GM19239 (cell line): Measurements from ENCODE around the gene PLAAT1.

Experiments used
- DNase-seq: peaks from one replicate; pipeline ENCODE4 v3.0.0; 2011; ENCODE audit warnings: low spot score; ENCODE audit not compliant: insufficient read length
- FAIRE-seq: peaks from 2 replicates; lab custom pipeline; 2011; peaks lifted over from hg19 to GRCh38; lab: Jason Lieb, UNC

The PLAAT1 gene

GRCh38 chr3:193248848-193249468 lies 7.9 kb downstream of the PLAAT1 start:
- no peak for DNase-seq
- FAIRE-seq = no peak

DNA sequence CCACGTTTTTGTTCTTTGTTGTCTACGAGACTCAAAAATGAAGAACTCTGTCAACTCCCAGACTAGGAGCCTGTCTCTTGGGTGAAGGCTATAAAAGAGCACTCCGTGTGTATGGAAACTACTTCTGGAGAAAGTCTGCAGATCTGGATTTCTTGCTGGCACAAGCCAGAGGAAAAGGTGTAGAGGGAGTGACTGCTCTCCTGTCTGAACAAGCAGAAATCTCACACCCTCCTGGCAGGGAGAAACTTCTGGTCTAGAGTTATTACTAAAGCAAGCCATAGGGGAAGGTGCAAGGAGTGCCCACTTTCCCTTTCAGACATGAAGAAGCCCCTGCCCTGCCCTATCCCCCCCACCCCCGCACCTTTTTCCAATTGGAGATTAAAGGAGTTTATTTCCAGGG lies 9.5 kb downstream of the PLAAT1 start:
- DNase-seq = no peak

DNA sequence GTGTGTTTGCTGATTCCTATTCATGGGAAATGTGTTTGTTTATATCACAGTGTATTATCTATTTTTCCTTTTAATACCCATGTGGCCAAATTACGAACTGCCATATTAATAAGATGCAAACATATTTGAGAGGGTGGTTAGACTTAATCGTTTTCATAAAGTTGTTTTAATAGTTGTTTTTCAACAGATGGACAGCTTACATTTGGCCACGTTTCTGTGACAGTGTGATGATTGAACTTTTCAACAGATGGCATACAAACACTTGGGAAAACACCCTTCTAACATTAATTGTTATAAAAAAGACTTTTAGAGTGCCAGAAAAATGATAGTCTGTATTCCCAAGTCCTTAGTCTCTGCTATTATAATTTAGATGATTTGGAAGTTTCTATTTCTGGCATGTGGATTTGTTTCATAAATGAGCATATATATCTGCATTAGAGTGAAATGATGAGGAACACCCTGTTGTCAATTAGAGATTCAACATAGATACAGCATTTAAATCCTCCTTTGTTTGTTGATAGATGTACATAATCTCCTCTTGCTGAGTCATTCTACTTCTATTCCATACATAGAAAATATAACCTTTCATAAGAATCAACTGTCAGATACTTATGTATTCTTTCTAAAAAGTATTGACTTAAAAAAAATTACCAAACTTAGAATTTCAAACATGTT lies 13.1 kb downstream of the PLAAT1 start:
- DNase-seq = no peak
- no peak for FAIRE-seq

More for the DNA sequence above, 9.5 kb downstream of the PLAAT1 start:
- no peak for FAIRE-seq

DNA sequence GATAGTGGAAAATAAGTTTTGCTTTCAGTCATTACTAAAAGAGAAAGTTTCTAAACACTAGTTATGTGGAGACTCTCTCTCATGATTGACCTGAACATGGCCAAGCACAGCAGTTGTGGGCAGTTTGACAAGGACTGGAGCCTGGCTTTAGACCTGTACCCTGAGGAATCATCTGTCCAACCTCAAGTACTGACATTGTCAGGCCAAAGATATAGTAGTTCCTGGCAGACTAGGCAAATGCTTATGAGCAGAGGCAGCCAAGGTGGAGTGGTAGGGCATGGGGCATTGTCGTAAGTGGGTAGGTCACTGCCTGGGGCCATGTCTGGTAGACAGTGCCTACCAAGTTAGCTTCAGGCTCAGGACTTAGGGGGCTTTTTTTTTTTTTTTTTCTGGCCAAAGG lies 20.9 kb downstream of the PLAAT1 start:
- DNase-seq (no peak), FAIRE-seq (no peak)

- no peak for DNase-seq
- FAIRE-seq = no peak
Measured at GRCh38 chr3:193262707-193263106, 21.7 kb downstream of the PLAAT1 start.

DNA sequence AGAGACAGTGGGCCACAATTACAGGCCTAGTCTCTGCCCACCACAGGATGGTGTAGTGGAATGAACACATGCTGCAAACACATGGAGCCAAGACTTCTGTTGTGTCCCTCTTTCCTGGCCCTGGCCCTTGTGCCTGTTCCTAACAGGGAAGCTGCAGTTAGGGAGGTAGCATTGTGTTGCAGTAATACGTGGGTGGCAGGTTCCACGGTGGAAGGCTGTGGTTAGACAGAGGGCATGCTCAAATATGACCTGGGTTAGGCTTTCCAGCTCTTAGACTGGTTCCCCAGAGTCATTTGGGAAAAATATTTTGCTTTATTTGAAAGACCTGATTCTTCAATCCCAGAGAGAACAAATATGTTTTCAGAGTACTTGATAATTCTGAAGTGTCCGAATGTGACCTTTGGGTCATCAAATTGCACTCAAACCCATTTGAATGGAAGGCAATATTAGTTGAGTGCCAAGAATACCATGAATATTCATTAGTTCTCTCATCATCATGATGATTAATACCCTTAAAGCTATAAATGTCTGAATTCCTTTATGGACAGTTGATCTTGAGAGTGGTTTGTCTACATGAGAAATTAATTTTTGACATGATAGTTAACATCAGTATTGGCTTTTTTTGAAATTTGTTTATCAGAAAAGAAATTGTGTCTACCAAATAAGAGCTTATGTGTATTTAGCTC lies 28.5 kb downstream of the PLAAT1 start:
- no peak for FAIRE-seq
- no peak for DNase-seq

DNA sequence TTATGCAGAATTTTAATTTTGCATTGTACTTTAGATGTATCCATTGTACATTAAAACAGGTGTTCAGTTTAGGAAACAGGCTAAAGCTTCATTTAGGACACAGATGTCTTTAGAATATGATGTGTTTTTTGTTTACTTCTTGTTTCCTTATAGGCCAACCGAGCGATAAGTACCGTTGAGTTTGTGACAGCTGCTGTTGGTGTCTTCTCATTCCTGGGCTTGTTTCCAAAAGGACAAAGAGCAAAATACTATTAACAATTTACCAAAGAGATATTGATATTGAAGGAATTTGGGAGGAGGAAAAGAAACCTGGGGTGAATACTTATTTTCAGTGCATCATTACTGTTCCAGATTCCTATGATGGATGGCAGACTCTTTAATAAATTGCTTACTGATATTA lies 29.4 kb downstream of the PLAAT1 start:
- FAIRE-seq = no peak

DNA sequence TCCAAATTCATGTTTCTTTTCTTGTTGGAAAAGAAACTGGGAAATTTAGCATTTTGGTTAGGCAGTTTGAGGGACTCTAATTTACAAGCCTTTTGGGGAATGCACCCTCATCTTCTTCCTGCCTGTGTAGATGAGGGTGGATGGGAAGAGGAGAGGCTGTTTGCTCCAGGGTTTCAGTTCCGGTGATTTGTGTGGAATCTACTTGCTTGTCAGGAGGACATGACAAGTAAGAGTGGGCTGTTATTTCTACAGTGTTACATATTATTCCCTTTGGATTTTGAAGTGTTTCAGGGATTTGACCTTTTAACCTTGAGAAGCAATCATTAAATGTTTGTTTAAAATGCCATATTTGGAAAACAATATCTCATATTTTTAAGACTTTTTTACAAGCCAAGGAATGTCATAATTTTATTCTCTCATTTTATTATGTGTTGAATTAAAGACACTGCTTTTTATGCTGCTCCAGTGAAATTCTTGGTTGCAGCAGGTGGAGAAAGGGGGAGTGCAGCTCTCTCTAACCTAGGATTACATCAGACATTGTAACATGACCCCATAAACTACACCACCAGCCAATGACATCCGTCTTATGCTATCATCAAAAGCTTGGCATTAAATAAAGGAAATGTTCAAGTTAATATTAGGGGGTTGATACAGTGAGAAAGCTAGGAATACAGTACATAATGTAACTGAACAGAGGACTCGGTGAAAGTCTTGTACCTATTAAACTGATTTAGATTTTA lies 30.2 kb downstream of the PLAAT1 start:
- FAIRE-seq = no peak
- DNase-seq = no peak

More for the DNA sequence above, 29.4 kb downstream of the PLAAT1 start:
- no peak for DNase-seq

GRCh38 chr3:193292386-193292785 lies 51.4 kb downstream of the PLAAT1 start:
- FAIRE-seq (no peak), DNase-seq (no peak)

GRCh38 chr3:193295985-193296384 lies 55.0 kb downstream of the PLAAT1 start:
- DNase-seq (no peak), FAIRE-seq (no peak)

DNA sequence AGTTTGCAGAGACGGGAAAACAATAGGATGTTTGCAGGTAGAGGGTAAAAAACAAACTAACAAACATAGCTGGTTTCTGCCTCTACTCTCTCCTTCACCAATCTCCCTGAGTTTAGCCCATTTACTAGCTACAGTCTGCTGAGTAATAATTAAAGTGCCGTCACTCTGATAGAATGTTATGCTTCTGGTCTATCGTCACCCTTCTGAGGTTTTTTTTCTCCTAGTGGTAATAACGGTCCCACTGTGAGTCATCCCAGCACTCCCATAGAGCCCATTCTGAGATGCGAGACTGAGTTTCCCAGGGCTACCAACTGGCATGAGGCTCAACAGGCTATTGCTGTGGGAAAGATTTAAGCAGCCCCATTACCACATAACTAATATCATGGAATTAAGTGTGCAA lies 56.4 kb downstream of the PLAAT1 start:
- FAIRE-seq = no peak
- DNase-seq = no peak

DNA sequence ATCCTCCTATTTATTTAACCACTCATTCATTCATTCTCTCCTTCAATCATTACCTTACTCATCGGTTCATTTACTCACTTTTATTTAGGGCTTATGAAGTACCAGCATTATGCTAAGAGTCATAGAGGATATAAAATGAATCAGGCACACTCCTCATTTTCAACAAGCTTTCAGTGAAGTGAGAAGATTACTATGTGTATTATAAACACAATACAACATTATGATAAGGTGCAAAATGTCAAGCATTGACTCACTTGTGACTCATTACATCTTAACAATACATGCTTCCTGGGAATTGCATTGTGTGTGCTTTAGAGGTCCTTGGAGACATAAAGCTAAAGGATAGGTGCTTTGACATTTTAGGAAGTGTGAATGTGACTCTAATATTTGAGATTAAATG lies 60.4 kb downstream of the PLAAT1 start:
- no peak for FAIRE-seq
- no peak for DNase-seq

DNA sequence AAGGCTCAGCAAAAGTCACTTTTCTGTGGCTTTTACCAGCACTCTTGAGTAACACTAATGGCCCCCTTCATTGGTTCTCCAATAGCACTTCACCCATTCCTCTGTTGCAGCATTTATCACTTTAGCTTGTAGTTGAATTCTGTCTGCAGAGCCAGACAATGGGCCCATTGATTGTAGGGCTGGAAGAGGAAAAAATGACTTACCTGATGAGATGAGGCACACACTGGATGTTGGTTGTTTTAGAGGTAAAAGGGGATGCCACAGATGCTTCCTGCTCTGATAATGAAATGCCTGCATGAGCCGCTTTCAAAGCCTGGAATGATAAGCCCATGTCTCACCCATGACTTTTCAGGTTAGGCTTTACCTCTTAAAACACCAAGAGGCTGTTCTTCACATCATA lies 64.3 kb downstream of the PLAAT1 start:
- FAIRE-seq (no peak), DNase-seq (no peak)

- no peak for FAIRE-seq
- DNase-seq = no peak
Measured at GRCh38 chr3:193310914-193311723, 70.1 kb downstream of the PLAAT1 start.

DNA sequence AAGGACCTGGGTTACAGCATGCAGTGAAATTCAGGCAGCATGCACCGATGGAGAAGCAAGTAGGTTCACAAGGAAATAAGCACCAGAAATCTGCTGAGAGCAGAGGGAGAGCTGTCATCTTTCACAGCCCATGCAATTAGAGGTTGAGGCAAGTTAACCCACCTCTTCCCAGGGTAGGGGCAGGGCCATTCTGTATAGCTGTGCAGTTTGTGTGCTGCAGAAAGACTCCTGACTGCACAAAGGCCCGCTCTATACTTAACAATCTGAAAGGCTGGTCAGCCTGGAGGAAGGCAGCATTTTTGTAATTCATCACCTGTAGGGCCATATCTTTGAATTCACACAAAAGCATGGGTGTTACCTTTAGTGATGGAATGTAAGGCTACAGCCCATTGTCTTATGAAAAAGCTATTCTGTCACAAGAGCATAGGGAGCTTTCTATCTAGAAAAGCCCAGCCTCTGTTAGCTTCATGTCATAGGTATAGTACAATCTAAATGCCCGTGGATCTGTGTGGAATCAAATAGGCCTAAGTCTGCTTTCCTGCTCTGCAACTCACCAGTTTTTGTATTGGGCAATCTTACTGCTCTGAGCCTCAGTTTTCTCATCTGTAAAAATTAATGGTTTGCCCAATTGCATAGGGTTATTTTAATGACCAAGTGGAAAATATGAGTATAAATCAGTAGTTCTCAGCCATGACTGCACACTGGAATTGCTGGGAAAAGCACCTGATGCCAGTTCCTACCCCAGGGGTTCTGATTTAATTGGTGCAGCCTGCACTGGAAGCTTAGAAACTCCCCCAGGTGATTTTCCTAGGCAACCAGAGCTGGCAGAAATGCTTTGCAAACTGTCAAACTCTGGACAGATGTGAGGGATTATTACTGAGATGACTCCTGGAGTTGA lies 72.3 kb downstream of the PLAAT1 start:
- FAIRE-seq (no peak), DNase-seq (no peak)

GRCh38 chr3:193314161-193314560 lies 73.1 kb downstream of the PLAAT1 start:
- FAIRE-seq = no peak
- no peak for DNase-seq

- DNase-seq (no peak), FAIRE-seq (no peak)
Measured at GRCh38 chr3:193317682-193318300, 76.8 kb downstream of the PLAAT1 start.
